Stomach (tissue), 9 donors: Measurements from ENCODE around the gene EFNA4. TPM values are rescaled to one million over a fixed set of nuclear protein-coding genes. Genes with fewer than 3 reads are reported as not detected.
"Not testable (repeated sequence)": the region's sequence is repeated elsewhere in the genome, so short reads cannot be mapped to it uniquely, and the experiment has no call there.

Experiments used
- DNase-seq, 2 donors: peaks; one replicate each; pipeline versions ENCODE4 v3.0.0 to v3.0.0-alpha.2; 2013 to 2019
- H3K27ac ChIP-seq, 5 donors: fragments of 200-600 bp in 4 of 5; sonication (generic) in 4 of 5; one replicate each; pipeline ENCODE4 v1.5.1; 2013 to 2019; ENCODE audit warnings: mild to moderate bottlenecking in 1 of 5, moderate library complexity in 1 of 5
- H3K27me3 ChIP-seq, 3 donors: fragments of 200-600 bp; sonication (generic); one replicate each; pipeline ENCODE4 v1.5.1; 2017 to 2019; ENCODE audit warnings: mixed run types in 1 of 3
- H3K36me3 ChIP-seq, 4 donors: fragments of 200-600 bp; sonication (generic); 1 replicate in 3 of 4; 2 replicates in 1 of 4; pipeline ENCODE4 v1.5.1; 2016 to 2019
- H3K4me1 ChIP-seq, 4 donors: fragments of 200-600 bp; sonication (generic); one replicate each; pipeline ENCODE4 v1.5.1; 2016 to 2019
- H3K4me3 ChIP-seq, 4 donors: fragments of 200-600 bp; sonication (generic) in 3 of 4; one replicate each; pipeline ENCODE4 v1.5.1; 2016 to 2019; ENCODE audit warnings: mild to moderate bottlenecking in 1 of 4
- H3K9me3 ChIP-seq, 4 donors: fragments of 200-600 bp; sonication (generic); one replicate each; pipeline ENCODE4 v1.5.1; 2016 to 2019
- EP300 ChIP-seq: sonication (generic); formaldehyde crosslinking; IDR thresholded peaks from one replicate; pipeline ENCODE4 v1.6.1; 2017; ENCODE audit warnings: antibody characterized with exemption
- POLR2A ChIP-seq, 4 donors: fragments of 450-650 bp; IDR thresholded peaks; one replicate each; pipeline ENCODE4 v1.6.1; 2016; ENCODE audit warnings: antibody characterized with exemption in 4 of 4, control low read depth in 2 of 4, mild to moderate bottlenecking in 1 of 4, moderate library complexity in 1 of 4
- POLR2AphosphoS5 ChIP-seq, 3 donors: sonication (generic); formaldehyde crosslinking; IDR thresholded peaks; one replicate each; pipeline ENCODE4 v1.6.1; 2016; ENCODE audit warnings: antibody characterized with exemption in 3 of 3
- WGBS, 5 donors: extraction: QIAGEN DNeasy Blood & Tissue Kit in 3 of 5; methylation state at CpG; one replicate each; pipeline versions ENCODE4 v1.1.5 to v1.1.7; 2013 to 2018; 5-methylcytosine and 5-hydroxymethylcytosine counted together
- intact Hi-C: fragments of 100-400 bp; cut with DNase I; formaldehyde crosslinking; loops from one replicate; pipeline ENCODE4 v1.15.1; 2023; ENCODE audit warnings: low total_unique reads
- polyA plus RNA-seq, 3 donors: library from polyadenylated mRNA; stranded (reverse); fragments of 200-250 nt; gene quantifications; one replicate each; pipeline ENCODE4 v1.2.3, GENCODE V29; 2013
- total RNA-seq, 5 donors: library from RNA; depleted of rRNA; stranded (reverse); fragments of >200 nt; gene quantifications; one replicate each; pipeline versions ENCODE4 v1.1.0 to v1.2.3, GENCODE V29; 2014 to 2016
- TF ChIP-seq, protein P1 (sequence below), 7 experiments: fragments of 450-650 bp in 4 of 7; fragments of 200-600 bp in 3 of 7; sonication (generic) in 3 of 7; IDR thresholded peaks; one replicate each; pipeline ENCODE4 v1.5.1; 2016 to 2019; ENCODE audit warnings: antibody characterized with exemption in 7 of 7, control low read depth in 2 of 7, mild to moderate bottlenecking in 1 of 7
- donor health status: healthy with polysubstance abuse.
- donor health status: Bipolar disorder and iron deficiency.
- donor health status: healthy.

The EFNA4 gene
- total and polyA plus RNA-seq, 8 donors = 3.5 to 13.2 (median 6.2) TPM; not detected in 2

DNA sequence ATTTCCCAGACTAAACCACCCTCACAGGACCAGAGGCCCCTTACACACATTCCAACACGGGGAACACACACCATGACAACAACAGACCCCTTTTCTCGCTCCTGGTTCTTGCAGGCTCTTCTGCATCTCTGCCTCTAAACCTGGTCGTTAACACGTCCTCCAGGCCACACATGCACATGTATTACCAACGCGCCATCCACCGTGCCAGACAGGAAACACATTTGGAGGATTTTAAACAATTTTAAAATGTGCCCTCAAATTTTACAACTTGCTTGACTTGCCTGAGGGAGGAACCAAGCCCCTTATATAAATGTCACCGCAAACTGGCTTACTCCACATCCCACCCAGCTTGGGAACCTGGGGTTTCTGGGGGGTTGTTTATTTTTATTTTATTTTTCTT lies 47.3 kb downstream of the EFNA4 start:
- Histone ChIP-seq H3K4me3 (no peak overlapping the region), H3K36me3 (no peaks in the 10 kb centered on the region), H3K9me3 (no peaks in the 10 kb centered on the region), H3K27ac (no peak overlapping the region), H3K4me1 (peaks cover 0 to 4% (median 2%) of the 10 kb centered on the region in 4 donors), H3K27me3 (no peaks in the 10 kb centered on the region)
- intact Hi-C loops = no loop called here
- TF ChIP-seq POLR2AphosphoS5 (IDR thresholded peaks at IDR 0.05) (no peak), POLR2A (IDR thresholded peaks at IDR 0.05) (no peak), EP300 (no peak)
- TF ChIP-seq, protein P1, sequence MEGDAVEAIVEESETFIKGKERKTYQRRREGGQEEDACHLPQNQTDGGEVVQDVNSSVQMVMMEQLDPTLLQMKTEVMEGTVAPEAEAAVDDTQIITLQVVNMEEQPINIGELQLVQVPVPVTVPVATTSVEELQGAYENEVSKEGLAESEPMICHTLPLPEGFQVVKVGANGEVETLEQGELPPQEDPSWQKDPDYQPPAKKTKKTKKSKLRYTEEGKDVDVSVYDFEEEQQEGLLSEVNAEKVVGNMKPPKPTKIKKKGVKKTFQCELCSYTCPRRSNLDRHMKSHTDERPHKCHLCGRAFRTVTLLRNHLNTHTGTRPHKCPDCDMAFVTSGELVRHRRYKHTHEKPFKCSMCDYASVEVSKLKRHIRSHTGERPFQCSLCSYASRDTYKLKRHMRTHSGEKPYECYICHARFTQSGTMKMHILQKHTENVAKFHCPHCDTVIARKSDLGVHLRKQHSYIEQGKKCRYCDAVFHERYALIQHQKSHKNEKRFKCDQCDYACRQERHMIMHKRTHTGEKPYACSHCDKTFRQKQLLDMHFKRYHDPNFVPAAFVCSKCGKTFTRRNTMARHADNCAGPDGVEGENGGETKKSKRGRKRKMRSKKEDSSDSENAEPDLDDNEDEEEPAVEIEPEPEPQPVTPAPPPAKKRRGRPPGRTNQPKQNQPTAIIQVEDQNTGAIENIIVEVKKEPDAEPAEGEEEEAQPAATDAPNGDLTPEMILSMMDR (IDR thresholded peaks at IDR 0.05) = no peak
- 74 to 82% (median 75%) methylated on average over 8 of the region's 8 CpGs for WGBS, 5 donors
- no peak for DNase-seq

DNA sequence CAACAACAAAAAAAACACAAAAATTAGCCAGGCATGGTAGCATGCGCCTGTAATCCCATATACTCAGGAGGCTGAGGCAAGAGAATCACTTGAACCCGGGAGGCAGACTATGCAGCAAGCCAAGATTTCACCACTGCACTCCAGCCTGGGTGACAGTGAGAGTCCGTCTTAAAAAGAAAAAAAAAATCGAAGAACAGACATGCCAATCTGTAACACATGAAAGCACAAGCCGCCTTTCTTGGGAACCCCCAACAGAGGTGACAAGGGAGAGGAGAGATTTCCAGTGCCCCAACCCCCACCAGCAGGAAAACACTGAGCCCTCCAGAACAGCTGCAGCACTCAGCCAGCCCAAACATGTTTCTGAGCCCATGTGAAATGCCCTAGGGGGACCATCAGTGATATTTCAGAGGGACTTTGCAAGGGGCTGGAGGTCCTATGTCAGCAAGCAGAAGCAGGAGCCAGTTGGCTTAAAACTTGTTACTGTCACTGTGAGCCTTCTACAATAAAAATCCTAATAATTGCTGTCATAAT lies 50.0 kb downstream of the EFNA4 start:
- intact Hi-C loops = no loop called here
- no peaks in the 10 kb centered on the region for H3K4me1 ChIP-seq
- DNase-seq = no peak
- TF ChIP-seq EP300 = no peak
- TF ChIP-seq, protein P1 (IDR thresholded peaks at IDR 0.05) = no peak
- no peak overlapping the region for H3K27ac ChIP-seq
- H3K27me3 ChIP-seq = peaks cover 0 to 7% (median 0%) of the 10 kb centered on the region in 3 donors
- no peaks in the 10 kb centered on the region for H3K9me3 ChIP-seq
- WGBS, 5 donors = 70 to 79% (median 76%) methylated on average over 5 of the region's 5 CpGs
- no peak overlapping the region for H3K4me3 ChIP-seq
- H3K36me3 ChIP-seq = no peaks in the 10 kb centered on the region

DNA sequence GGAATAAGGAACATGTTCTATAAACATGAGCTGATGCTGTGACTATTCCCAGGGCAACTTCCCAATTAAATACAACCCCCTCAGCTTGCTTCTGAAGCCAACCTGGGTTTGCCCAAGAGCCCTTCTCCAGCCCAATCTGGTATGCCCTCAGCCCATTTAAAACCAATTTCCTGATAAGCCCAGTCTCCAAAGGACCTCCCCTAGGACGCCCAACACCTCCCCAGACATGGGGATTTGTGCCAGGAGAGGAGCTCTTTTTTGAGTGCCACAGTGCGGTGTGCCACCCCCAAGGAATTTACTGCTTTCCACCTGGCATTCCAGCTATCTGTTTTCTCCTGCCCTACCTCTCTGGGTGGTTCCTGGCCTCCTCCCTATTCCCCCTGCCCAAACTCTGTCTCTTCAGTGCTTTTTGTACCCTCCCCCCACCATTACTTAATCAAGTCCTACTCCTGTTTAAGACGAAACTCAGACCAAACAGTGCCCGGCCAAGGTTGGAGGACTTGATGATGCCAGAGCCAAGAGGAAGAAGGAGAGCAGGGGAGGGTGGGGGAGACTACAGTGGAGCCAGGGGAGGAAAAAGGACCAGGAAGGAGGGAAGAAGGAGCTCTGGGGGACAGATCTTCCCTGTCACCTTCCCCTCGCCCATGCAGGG lies 52.7 kb downstream of the EFNA4 start:
- Histone ChIP-seq H3K36me3 (no peaks in the 10 kb centered on the region), H3K4me3 (no peak overlapping the region), H3K4me1 (peaks cover 0 to 10% (median 5%) of the 10 kb centered on the region in 4 donors), H3K9me3 (no peaks in the 10 kb centered on the region), H3K27ac (no peak overlapping the region), H3K27me3 (peaks cover 0 to 7% (median 0%) of the 10 kb centered on the region in 3 donors)
- WGBS, 5 donors = 52 to 65% (median 60%) methylated on average over 5 of the region's 5 CpGs
- TF ChIP-seq EP300 (no peak), POLR2A (IDR thresholded peaks at IDR 0.05) (no peak), POLR2AphosphoS5 (IDR thresholded peaks at IDR 0.05) (no peak)
- TF ChIP-seq, protein P1 (IDR thresholded peaks at IDR 0.05) = no peak
- intact Hi-C loops = no loop called here
- DNase-seq = no peak

DNA sequence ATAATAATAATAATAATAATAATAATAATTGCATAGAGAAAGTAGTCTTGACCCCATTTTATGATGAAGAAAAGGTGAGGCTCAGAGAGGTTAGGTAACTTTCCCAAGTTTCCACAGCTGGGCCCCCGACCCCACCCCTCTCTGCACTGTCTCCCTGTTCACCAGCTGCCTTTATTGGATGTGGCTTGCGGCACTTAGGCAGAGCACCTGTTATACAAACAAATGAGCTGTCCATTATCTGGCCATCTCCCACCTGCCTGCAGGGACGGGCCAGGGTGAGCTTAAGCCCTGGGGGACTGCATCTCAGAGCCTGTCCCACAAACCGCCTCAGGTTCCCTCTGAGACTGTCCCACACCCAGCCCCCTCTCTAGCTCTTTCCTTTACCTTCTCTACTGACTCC lies 54.1 kb downstream of the EFNA4 start:
- Histone ChIP-seq H3K27ac (no peak overlapping the region), H3K9me3 (no peaks in the 10 kb centered on the region), H3K27me3 (peaks cover 0 to 7% (median 0%) of the 10 kb centered on the region in 3 donors), H3K36me3 (no peaks in the 10 kb centered on the region), H3K4me3 (no peak overlapping the region), H3K4me1 (peaks cover 0 to 10% (median 5%) of the 10 kb centered on the region in 4 donors)
- TF ChIP-seq POLR2A (IDR thresholded peaks at IDR 0.05) = no peak
- no peak for TF ChIP-seq POLR2AphosphoS5 (IDR thresholded peaks at IDR 0.05)
- no peak for TF ChIP-seq EP300
- TF ChIP-seq, protein P1 (IDR thresholded peaks at IDR 0.05) = no peak
- 59 to 78% (median 68%) methylated on average over 4 of the region's 4 CpGs for WGBS, 5 donors
- intact Hi-C loops = no loop called here
- DNase-seq = no peak

DNA sequence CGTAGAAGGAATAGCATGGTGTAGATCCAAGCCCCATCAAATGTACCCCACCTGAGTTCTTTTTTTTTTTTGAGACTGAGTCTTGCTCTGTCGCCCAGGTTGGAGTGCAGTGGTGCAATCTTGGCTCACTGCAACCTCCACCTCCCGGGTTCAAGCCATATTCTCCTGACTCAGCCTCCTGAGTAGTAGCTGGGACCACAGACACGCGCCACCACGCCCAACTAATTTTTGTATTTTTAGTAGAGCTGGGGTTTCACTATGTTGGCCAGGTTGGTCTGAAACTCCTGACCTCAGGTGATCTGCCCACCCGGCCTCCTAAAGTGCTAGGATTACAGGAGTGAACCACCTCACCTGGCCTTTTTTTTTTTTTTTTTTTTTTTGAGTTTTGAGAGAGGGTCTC lies 54.5 kb downstream of the EFNA4 start:
- WGBS, 5 donors = 80 to 95% (median 93%) methylated on average over 7 of the region's 7 CpGs
- H3K4me3 ChIP-seq, H3K27ac ChIP-seq, H3K4me1 ChIP-seq, H3K27me3 ChIP-seq, H3K36me3 ChIP-seq, intact Hi-C loops, H3K9me3 ChIP-seq, DNase-seq: not testable (repeated sequence)
